ENCODE measurements around the gene TRIM28.
"Not testable (repeated sequence)": the region's sequence is repeated elsewhere in the genome, so short reads cannot be mapped to it uniquely, and the experiment has no call there.

Gene TRIM28

DNA sequence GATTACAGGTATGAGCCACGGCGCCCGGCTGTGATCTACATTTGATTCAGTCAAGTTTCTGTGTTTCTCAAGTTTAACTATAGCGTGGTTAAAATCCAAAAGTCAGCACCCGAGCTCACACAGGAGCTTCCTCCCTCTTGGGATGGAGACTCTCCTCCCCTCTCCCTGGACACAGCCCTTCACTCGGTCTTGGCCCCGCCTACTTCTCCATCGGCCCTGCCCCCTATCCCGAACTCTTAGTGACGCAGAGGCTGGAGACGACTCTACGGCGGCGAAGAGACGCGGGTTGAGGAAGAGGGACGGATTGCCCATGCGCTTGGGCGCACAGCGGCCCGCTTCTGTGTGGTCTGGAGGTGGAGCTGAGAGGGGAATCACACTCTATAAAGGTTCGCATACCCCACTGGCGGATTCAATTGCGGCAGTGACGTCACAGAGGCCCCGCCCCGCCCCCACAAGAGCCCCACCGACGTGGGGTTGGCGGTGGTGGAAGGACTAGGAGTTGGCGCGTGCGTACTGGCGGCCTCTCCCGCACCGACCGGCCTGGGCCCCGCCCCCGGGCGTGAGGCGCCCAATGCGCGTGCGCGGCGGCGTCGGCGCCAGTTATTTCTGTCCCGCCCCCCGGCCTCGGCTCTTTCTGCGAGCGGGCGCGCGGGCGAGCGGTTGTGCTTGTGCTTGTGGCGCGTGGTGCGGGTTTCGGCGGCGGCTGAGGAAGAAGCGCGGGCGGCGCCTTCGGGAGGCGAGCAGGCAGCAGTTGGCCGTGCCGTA lies at the start of gene TRIM28:
Gene TRIM28 (plus strand): TSS at position 239 of the 765 bp plus-strand sequence. CDS start 694 bp downstream, outside the sequence.
- in situ Hi-C loops (cut with MboI; ENCODE audit: low sequenced_read_pairs) = no loop called here

- in situ Hi-C loops (cut with MboI; ENCODE audit: low sequenced_read_pairs) = no loop called here
These were observed 46.2 kb upstream of the TRIM28 start for GRCh38 chr19:58497634-58498170.

GRCh38 chr19:58498316-58499020 lies 45.4 kb upstream of the TRIM28 start:
- in situ Hi-C loops (cut with MboI; ENCODE audit: low sequenced_read_pairs) = no loop called here

- in situ Hi-C loops (cut with MboI; ENCODE audit: low sequenced_read_pairs) = no loop called here
These were observed 44.6 kb upstream of the TRIM28 start for GRCh38 chr19:58499021-58499927.

DNA sequence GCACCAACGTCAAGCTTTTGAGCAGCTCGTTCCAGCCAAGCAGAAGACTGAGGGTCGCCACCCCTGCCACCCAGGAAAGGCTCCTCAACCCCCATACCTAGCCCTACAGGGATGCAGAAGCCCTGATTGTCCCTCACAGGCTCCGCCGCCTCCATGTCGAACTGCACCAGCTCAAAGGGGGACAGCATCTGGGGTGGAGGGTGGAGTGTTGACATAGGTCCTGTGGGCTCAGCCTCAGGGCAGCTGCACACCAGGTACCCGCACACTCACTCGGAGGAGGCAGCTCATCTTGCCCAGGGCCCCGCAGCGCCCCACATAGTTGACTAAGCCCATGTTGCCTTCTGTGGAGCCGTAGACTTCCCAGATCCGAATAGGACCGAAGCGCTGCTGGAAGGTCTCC lies 43.6 kb upstream of the TRIM28 start:
- in situ Hi-C loops (cut with MboI; ENCODE audit: low sequenced_read_pairs) = no loop called here

- in situ Hi-C loops (cut with MboI; ENCODE audit: low sequenced_read_pairs) = not testable (repeated sequence)
These were observed 36.2 kb upstream of the TRIM28 start for GRCh38 chr19:58507602-58508223.

- in situ Hi-C loops (cut with MboI; ENCODE audit: low sequenced_read_pairs) = no loop called here
These were observed 34.2 kb upstream of the TRIM28 start for GRCh38 chr19:58509731-58510083.

GRCh38 chr19:58510084-58510862 lies 33.6 kb upstream of the TRIM28 start:
- in situ Hi-C loops (cut with MboI; ENCODE audit: low sequenced_read_pairs) = no loop called here

- in situ Hi-C loops (cut with MboI; ENCODE audit: low sequenced_read_pairs) = no loop called here
These were observed 32.3 kb upstream of the TRIM28 start, which contains the start of gene SLC27A5 for GRCh38 chr19:58511353-58512208. TSS of gene SLC27A5 (minus strand) at chr19:58511992. CDS start at chr19:58511955, 37 bp downstream.

- in situ Hi-C loops (cut with MboI; ENCODE audit: low sequenced_read_pairs) = no loop called here
These were observed 30.6 kb upstream of the TRIM28 start for GRCh38 chr19:58513213-58513693.

GRCh38 chr19:58513694-58514563 lies 29.9 kb upstream of the TRIM28 start:
- in situ Hi-C loops (cut with MboI; ENCODE audit: low sequenced_read_pairs) = no loop called here

GRCh38 chr19:58514564-58515022 lies 29.3 kb upstream of the TRIM28 start:
- in situ Hi-C loops (cut with MboI; ENCODE audit: low sequenced_read_pairs) = no loop called here

DNA sequence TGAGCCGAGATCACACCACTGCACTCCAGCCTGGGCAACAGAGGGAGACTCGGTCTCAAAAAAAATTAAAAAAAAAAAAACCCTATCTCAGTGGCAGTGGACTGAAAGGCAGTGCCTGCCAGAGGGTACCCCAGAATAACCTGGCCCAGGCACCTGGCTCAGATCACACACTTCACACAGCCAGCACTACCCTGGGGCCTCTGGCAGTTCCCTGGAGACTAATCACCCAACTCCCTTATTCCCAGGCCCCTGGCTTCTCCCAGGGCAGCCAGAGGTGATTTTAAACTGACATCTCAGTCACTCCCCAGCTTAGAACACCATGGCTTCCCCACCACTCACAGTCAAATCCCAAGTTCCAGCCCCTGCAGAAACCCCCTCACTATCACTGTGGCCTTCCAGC lies 28.6 kb upstream of the TRIM28 start:
- in situ Hi-C loops (cut with MboI; ENCODE audit: low sequenced_read_pairs) = no loop called here

DNA sequence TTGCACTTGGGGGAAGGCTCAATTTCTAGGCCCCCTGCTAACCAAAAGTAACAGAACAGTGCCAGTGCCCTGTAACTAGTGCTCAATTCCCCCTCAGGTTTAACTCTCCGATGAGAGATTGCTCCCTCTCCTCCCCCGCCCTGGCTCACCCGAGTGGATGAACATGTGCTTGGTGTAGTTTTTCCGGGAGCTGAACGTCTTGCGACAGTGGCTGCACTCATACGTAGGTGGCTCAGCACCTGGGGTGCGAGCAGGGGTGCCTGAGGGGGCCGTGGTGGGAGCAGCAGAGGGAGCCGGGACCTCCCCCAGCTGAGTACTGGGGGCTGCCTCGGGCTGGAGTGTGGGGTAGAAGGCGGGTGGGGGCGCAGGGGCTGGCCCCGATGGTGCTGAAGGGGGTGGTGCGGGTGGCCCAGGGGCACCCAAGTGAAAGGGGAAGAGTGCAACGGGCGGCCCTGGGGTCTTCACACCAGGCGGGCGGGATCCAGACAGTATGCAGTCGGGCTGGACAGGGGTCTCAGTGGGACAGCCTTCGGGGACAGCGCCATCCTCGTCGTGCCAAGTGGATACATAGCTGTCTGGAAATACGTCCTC lies 27.5 kb upstream of the TRIM28 start:
- in situ Hi-C loops (cut with MboI; ENCODE audit: low sequenced_read_pairs) = no loop called here

DNA sequence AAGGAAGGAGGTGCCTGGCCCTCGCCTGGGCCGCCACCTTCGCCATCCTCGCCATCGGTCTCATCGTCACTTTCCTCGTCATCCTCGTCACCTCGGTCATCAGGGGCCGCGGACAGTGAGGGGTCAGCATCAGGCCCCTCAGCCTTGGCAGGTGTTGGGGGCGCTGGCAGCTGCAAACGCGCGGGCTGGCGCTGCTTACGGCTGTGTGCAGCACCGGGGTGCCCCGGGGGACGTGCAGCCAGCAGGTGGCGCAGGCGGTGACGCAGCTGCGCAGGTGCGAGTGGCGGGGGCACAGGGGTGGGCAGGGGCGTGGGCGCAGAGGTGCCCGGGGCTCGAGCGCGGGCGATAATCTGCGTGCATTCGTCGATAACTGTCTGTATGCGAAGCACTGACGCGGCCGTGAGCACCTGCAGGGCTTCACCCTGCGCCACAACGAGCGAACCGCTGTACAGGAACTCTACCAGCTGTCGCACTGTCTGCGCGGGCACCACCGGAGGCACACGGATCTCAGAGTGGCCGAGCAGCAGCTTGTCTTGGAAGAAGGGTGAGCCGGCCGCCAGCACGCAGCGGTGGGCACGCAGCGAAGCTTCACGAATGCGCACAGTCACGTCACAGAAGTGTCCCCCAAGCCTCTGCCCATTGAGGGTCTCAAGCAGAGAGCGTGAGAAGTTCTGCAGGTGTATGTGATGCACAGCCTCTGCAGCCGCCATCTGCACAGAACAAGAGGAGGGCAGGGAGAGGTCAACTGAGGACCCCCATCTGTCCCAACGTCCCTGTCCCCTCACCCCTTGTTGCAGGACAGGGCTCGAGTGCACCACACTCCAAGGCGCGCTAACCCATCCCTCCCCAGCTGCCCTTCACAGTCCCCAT lies 26.7 kb upstream of the TRIM28 start:
- in situ Hi-C loops (cut with MboI; ENCODE audit: low sequenced_read_pairs) = no loop called here

All from HL-60/S4 treated with phorbol 12-myristate 13-acetate at 8.2 ng/mL for 4 days and 3 days (cell line).